ENCODE results near the gene SS18L1.

- TF ChIP-seq CTCF (IDR thresholded peaks at IDR 0.05), result no peak
- no peak for TF ChIP-seq POLR2A (IDR thresholded peaks at IDR 0.05)
- TF ChIP-seq POLR2AphosphoS5 (IDR thresholded peaks at IDR 0.05), result no peak
Measured at GRCh38 chr20:62202083-62202395, 58.5 kb downstream of the SS18L1 start.

Data from upper lobe of left lung (tissue), 4 donors.